Body of pancreas (tissue), 4 donors: Measurements from ENCODE around the gene HSPG2. TPM values are rescaled to one million over a fixed set of nuclear protein-coding genes. Genes with fewer than 3 reads are reported as not detected.

Source experiments
- ATAC-seq: fragments of 150-250 bp; one replicate; pipeline ENCODE4 v1.9.1; 2016
- DNase-seq, 4 donors: peaks; one replicate each; pipeline ENCODE4 v3.0.0-alpha.2; 2019
- H3K27ac ChIP-seq, 4 donors: fragments of 200-600 bp; sonication (generic); 1 replicate in 3 of 4; 2 replicates in 1 of 4; pipeline versions ENCODE4 v1.5.1 to v1.6.1; 2016 to 2019; ENCODE audit warnings: mild to moderate bottlenecking in 1 of 4, mixed read lengths in 1 of 4, moderate library complexity in 1 of 4
- H3K27me3 ChIP-seq, 2 donors: fragments of 200-600 bp; sonication (generic); one replicate each; pipeline ENCODE4 v1.6.0; 2016; ENCODE audit warnings: mild to moderate bottlenecking in 1 of 2
- H3K36me3 ChIP-seq, 2 donors: fragments of 200-600 bp; sonication (generic); replicated peaks in 1 of 2; 2 replicates each; pipeline ENCODE4 v1.5.1; 2016; ENCODE audit warnings: low read depth in 2 of 2; ENCODE audit not compliant: insufficient read depth in 1 of 2
- H3K4me1 ChIP-seq: fragments of 200-600 bp; sonication (generic); one replicate; pipeline ENCODE4 v1.6.0; 2016
- H3K4me3 ChIP-seq, 2 donors: fragments of 200-600 bp; sonication (generic); 1 replicate in 1 of 2; 2 replicates in 1 of 2; pipeline ENCODE4 v1.5.1; 2016 to 2019
- H3K9me3 ChIP-seq, 3 donors: fragments of 200-600 bp; sonication (generic); 1 replicate in 2 of 3; 2 replicates in 1 of 3; pipeline ENCODE4 v1.5.1; 2016
- POLR2A ChIP-seq, 3 donors: fragments of 450-650 bp; IDR thresholded peaks; one replicate each; pipeline ENCODE4 v1.6.1; 2016; ENCODE audit warnings: antibody characterized with exemption in 3 of 3, mild to moderate bottlenecking in 2 of 3
- WGBS, 2 donors: methylation state at CpG; one replicate each; pipeline ENCODE4 v1.1.5; 2017; 5-methylcytosine and 5-hydroxymethylcytosine counted together
- intact Hi-C: fragments of 100-400 bp; cut with DNase I; formaldehyde crosslinking; loops from one replicate; pipeline ENCODE4 v1.15.1; 2023
- total RNA-seq, 2 donors: library from RNA; depleted of rRNA; stranded (reverse); fragments of >200 nt; gene quantifications; one replicate each; pipeline ENCODE4 v1.1.0, GENCODE V29; 2016
- TF ChIP-seq, protein P1 (sequence below), 7 experiments: fragments of 450-650 bp in 4 of 7; fragments of 200-600 bp in 3 of 7; sonication (generic) in 3 of 7; IDR thresholded peaks; one replicate each; pipeline ENCODE4 v1.5.1; 2016 to 2019; ENCODE audit warnings: antibody characterized with exemption in 7 of 7

Gene HSPG2
- total RNA-seq, 2 donors from 2014 or later = 87.7 to 179 TPM

- TF ChIP-seq, protein P1, sequence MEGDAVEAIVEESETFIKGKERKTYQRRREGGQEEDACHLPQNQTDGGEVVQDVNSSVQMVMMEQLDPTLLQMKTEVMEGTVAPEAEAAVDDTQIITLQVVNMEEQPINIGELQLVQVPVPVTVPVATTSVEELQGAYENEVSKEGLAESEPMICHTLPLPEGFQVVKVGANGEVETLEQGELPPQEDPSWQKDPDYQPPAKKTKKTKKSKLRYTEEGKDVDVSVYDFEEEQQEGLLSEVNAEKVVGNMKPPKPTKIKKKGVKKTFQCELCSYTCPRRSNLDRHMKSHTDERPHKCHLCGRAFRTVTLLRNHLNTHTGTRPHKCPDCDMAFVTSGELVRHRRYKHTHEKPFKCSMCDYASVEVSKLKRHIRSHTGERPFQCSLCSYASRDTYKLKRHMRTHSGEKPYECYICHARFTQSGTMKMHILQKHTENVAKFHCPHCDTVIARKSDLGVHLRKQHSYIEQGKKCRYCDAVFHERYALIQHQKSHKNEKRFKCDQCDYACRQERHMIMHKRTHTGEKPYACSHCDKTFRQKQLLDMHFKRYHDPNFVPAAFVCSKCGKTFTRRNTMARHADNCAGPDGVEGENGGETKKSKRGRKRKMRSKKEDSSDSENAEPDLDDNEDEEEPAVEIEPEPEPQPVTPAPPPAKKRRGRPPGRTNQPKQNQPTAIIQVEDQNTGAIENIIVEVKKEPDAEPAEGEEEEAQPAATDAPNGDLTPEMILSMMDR (IDR thresholded peaks at IDR 0.05) = no peak
- no peak for TF ChIP-seq POLR2A (IDR thresholded peaks at IDR 0.05)
- Histone ChIP-seq H3K36me3 (peaks cover 0 to 1% of the 10 kb centered on the region in 2 donors), H3K4me3 (no peak overlapping the region), H3K4me1 (peaks cover 8% of the 10 kb centered on the region), H3K27ac (no peak overlapping the region), H3K9me3 (no peaks in the 10 kb centered on the region), H3K27me3 (no peaks in the 10 kb centered on the region)
- no peak for ATAC-seq
- intact Hi-C loops = no loop called here
- no peak for DNase-seq
- 75 to 85% methylated on average over 11 of the region's 11 CpGs for WGBS, 2 donors
These were observed 71.0 kb downstream of the HSPG2 start for GRCh38 chr1:21865943-21866706.

DNA sequence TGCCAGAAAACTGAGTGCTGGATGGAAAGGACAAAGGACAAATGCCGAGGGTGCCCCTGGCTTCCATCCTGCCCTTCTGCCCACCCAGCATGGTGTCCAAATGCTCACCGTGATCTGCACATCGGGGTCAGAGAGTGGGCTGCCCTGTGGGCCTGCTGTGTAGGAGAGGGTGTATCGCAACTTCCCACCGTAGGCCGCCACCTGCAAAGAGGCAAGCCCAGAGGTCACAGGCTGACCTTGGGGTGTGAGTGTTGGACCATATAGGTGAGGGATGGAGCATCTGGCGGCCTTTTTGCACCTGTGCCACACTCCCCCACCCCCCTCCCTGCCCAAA lies 71.5 kb downstream of the HSPG2 start:
- Histone ChIP-seq H3K27ac (no peak overlapping the region), H3K36me3 (peaks cover 0 to 1% of the 10 kb centered on the region in 2 donors)

DNA sequence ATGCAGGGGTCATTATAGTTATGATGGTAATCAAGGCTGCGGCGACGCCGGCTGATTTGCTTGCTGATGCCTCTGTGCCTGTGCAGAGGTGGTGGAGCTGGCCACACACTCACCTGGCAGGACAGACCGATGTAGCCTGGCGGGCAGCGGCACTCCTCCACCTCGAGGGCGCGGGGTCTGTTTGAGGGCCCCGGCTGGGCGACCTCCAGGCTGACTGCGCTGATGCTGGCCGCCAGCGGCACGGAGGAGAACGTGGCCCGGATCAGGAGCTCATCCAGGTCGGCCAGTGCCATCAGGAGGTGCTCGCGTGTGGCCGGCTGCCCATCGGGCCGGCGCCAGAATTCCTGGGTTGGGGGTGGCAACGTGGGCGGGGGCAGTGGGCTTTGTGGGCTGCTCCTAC lies 72.4 kb downstream of the HSPG2 start:
- intact Hi-C loops = no loop called here
- DNase-seq (no peak), ATAC-seq (no peak)
- H3K4me1 ChIP-seq = peaks cover 2% of the 10 kb centered on the region
- no peaks in the 10 kb centered on the region for H3K27me3 ChIP-seq
- H3K4me3 ChIP-seq = no peak overlapping the region
- TF ChIP-seq, protein P1 (IDR thresholded peaks at IDR 0.05) = no peak
- TF ChIP-seq POLR2A (IDR thresholded peaks at IDR 0.05) = no peak
- WGBS, 2 donors = 90 to 94% methylated on average over 20 to 25 of the region's 27 CpGs
- no peak overlapping the region for H3K27ac ChIP-seq
- peaks cover 0 to 1% of the 10 kb centered on the region in 2 donors for H3K36me3 ChIP-seq
- H3K9me3 ChIP-seq = no peaks in the 10 kb centered on the region

More for the DNA sequence above, 71.5 kb downstream of the HSPG2 start:
- H3K4me1 ChIP-seq = peaks cover 8% of the 10 kb centered on the region
- WGBS, 2 donors = 81% methylated on average over 7 of the region's 7 CpGs; no CpG with 5 or more reads in 1 of the 2 donors
- H3K9me3 ChIP-seq = no peaks in the 10 kb centered on the region
- H3K4me3 ChIP-seq = no peak overlapping the region
- intact Hi-C loops = no loop called here
- no peak for TF ChIP-seq POLR2A (IDR thresholded peaks at IDR 0.05)
- TF ChIP-seq, protein P1 (IDR thresholded peaks at IDR 0.05) = no peak
- no peak for DNase-seq
- ATAC-seq = no peak
- no peaks in the 10 kb centered on the region for H3K27me3 ChIP-seq

GRCh38 chr1:21863981-21864380 lies 73.1 kb downstream of the HSPG2 start:
- Histone ChIP-seq H3K36me3 (peaks cover 4 to 6% of the 10 kb centered on the region in 2 donors), H3K4me1 (no peaks in the 10 kb centered on the region), H3K9me3 (no peaks in the 10 kb centered on the region), H3K4me3 (no peak overlapping the region), H3K27me3 (no peaks in the 10 kb centered on the region), H3K27ac (no peak overlapping the region)
- WGBS, 2 donors = 87 to 93% methylated on average over 3 to 12 of the region's 12 CpGs
- intact Hi-C loops = no loop called here
- TF ChIP-seq, protein P1 (IDR thresholded peaks at IDR 0.05) = no peak
- no peak for TF ChIP-seq POLR2A (IDR thresholded peaks at IDR 0.05)
- DNase-seq = no peak
- no peak for ATAC-seq
